ENCODE data around the gene SGK1. TPM values are rescaled to one million over a fixed set of nuclear protein-coding genes. Genes with fewer than 3 reads are reported as not detected.
"Not testable (repeated sequence)": the region's sequence is repeated elsewhere in the genome, so short reads cannot be mapped to it uniquely, and the experiment has no call there.

SGK1 gene
- total and polyA plus RNA-seq, 12 donors = 86.0 to 685 (median 192) TPM

- WGBS, 4 donors = 84 to 88% (median 86%) methylated on average over 6 of the region's 6 CpGs
- Histone ChIP-seq H3K27ac (no peak overlapping the region), H3K9me3 (replicated peaks in 1 of 3) (no peaks in the 10 kb centered on the region), H3K4me1 (replicated peaks in 1 of 2) (no peaks in the 10 kb centered on the region), H3K4me3 (no peak overlapping the region), H3K27me3 (no peaks in the 10 kb centered on the region), H3K36me3 (replicated peaks in 1 of 2) (no peaks in the 10 kb centered on the region)
- TF ChIP-seq POLR2A (IDR thresholded peaks at IDR 0.05) (no peak), CTCF (IDR thresholded peaks at IDR 0.05) (no peak)
- no peak for DNase-seq
- intact Hi-C loops (cut with DNase I) = no loop called here
Measured at GRCh38 chr6:134278000-134278399, 39.9 kb downstream of the SGK1 start.

GRCh38 chr6:134276891-134277377 is 41.0 kb downstream of the SGK1 start:
- H3K36me3 ChIP-seq (replicated peaks in 1 of 2); H3K27ac ChIP-seq; H3K4me3 ChIP-seq; H3K9me3 ChIP-seq (replicated peaks in 1 of 3); intact Hi-C loops (cut with DNase I); H3K27me3 ChIP-seq; H3K4me1 ChIP-seq (replicated peaks in 1 of 2); DNase-seq: not testable (repeated sequence)
- 71 to 79% (median 75%) methylated on average over 4 of the region's 4 CpGs for WGBS, 4 donors

GRCh38 chr6:134272374-134272773 is 45.5 kb downstream of the SGK1 start:
- H3K4me1 ChIP-seq (replicated peaks in 1 of 2) = no peaks in the 10 kb centered on the region

GRCh38 chr6:134267917-134268361 is 50.0 kb downstream of the SGK1 start:
- intact Hi-C loops (cut with DNase I) = no loop called here
- TF ChIP-seq POLR2A (IDR thresholded peaks at IDR 0.05) = no peak
- Histone ChIP-seq H3K9me3 (replicated peaks in 1 of 3) (no peaks in the 10 kb centered on the region), H3K27ac (peak overlapping the region in 2 of 5 donors; percentile 29 to 63), H3K4me1 (replicated peaks in 1 of 2) (no peaks in the 10 kb centered on the region), H3K36me3 (replicated peaks in 1 of 2) (no peaks in the 10 kb centered on the region), H3K27me3 (no peaks in the 10 kb centered on the region), H3K4me3 (no peak overlapping the region)
- DNase-seq = no peak
- 82 to 94% (median 87%) methylated on average over 10 of the region's 10 CpGs for WGBS, 4 donors

More at GRCh38 chr6:134272374-134272773, 45.5 kb downstream of the SGK1 start:
- Histone ChIP-seq H3K27ac (no peak overlapping the region), H3K27me3 (no peaks in the 10 kb centered on the region), H3K9me3 (replicated peaks in 1 of 3) (no peaks in the 10 kb centered on the region), H3K36me3 (replicated peaks in 1 of 2) (no peaks in the 10 kb centered on the region), H3K4me3 (no peak overlapping the region)
- 77 to 82% (median 80%) methylated on average over 5 of the region's 5 CpGs for WGBS, 4 donors
- no peak for DNase-seq
- no peak for TF ChIP-seq POLR2A (IDR thresholded peaks at IDR 0.05)
- no peak for TF ChIP-seq CTCF (IDR thresholded peaks at IDR 0.05)
- intact Hi-C loops (cut with DNase I) = no loop called here

- WGBS, 4 donors = 65 to 68% (median 67%) methylated on average over 2 of the region's 2 CpGs
- H3K27ac ChIP-seq = no peak overlapping the region
- no peaks in the 10 kb centered on the region for H3K36me3 ChIP-seq (replicated peaks in 1 of 2)
Measured at GRCh38 chr6:134266776-134267175, 51.1 kb downstream of the SGK1 start.

More at GRCh38 chr6:134266776-134267175, 51.1 kb downstream of the SGK1 start:
- TF ChIP-seq CTCF (IDR thresholded peaks at IDR 0.05) (no peak), POLR2A (IDR thresholded peaks at IDR 0.05) (no peak)
- Histone ChIP-seq H3K4me3 (no peak overlapping the region), H3K9me3 (replicated peaks in 1 of 3) (no peaks in the 10 kb centered on the region), H3K27me3 (no peaks in the 10 kb centered on the region), H3K4me1 (replicated peaks in 1 of 2) (no peaks in the 10 kb centered on the region)
- intact Hi-C loops (cut with DNase I) = no loop called here
- DNase-seq = no peak
